ENCODE results near the gene PDZD11.

PDZD11 gene

GRCh38 chrX:70322784-70323183 lies 33.1 kb upstream of the PDZD11 start:
- no peak overlapping the region for H3K4me3 ChIP-seq (ENCODE audit: insufficient read depth, low read length, poor library complexity, severe bottlenecking)
- H3K27ac ChIP-seq (ENCODE audit: low read depth, low read length), result no peak overlapping the region
- H2AFZ ChIP-seq (ENCODE audit: low read depth, low read length, severe bottlenecking), result no peak overlapping the region
- H3K9me2 ChIP-seq (replicated peaks; ENCODE audit: insufficient read depth, low read length), result no peaks in the 10 kb centered on the region
- H3K27me3 ChIP-seq (ENCODE audit: low read length), result no peaks in the 10 kb centered on the region
- H3K9ac ChIP-seq (ENCODE audit: low read length), result no peak overlapping the region
- no peaks in the 10 kb centered on the region for H3K79me2 ChIP-seq (ENCODE audit: insufficient read depth, low read length)
- H3K36me3 ChIP-seq (ENCODE audit: low read length), result no peaks in the 10 kb centered on the region
- H3K9me3 ChIP-seq (ENCODE audit: insufficient read depth, low read length), result no peaks in the 10 kb centered on the region
- no peaks in the 10 kb centered on the region for H4K20me1 ChIP-seq (ENCODE audit: low read depth, low read length)
- no peak overlapping the region for H3K4me2 ChIP-seq (ENCODE audit: low read depth, low read length, poor library complexity, severe bottlenecking)
- H3F3A ChIP-seq (ENCODE audit: insufficient read depth), result no peaks in the 10 kb centered on the region
- TF ChIP-seq EZH2phosphoT487 (conservative IDR thresholded peaks at IDR 0.05; ENCODE audit: low read length) (no peak), CTCF (IDR thresholded peaks at IDR 0.05; ENCODE audit: insufficient read depth, low read length, poor library complexity, severe bottlenecking) (no peak)

- no peak overlapping the region for H3K9ac ChIP-seq (ENCODE audit: low read length)
- H3K27ac ChIP-seq (ENCODE audit: low read depth, low read length), result no peak overlapping the region
- no peak for TF ChIP-seq EZH2phosphoT487 (conservative IDR thresholded peaks at IDR 0.05; ENCODE audit: low read length)
- TF ChIP-seq CTCF (IDR thresholded peaks at IDR 0.05; ENCODE audit: insufficient read depth, low read length, poor library complexity, severe bottlenecking), result no peak
- peaks cover 25% of the 10 kb centered on the region for H3K79me2 ChIP-seq (ENCODE audit: insufficient read depth, low read length)
- no peak overlapping the region for H3K4me3 ChIP-seq (ENCODE audit: insufficient read depth, low read length, poor library complexity, severe bottlenecking)
- peaks cover 3% of the 10 kb centered on the region; the same call in 1 of the 2 replicates for H3K36me3 ChIP-seq (ENCODE audit: low read length)
- H3K4me2 ChIP-seq (ENCODE audit: low read depth, low read length, poor library complexity, severe bottlenecking), result no peak overlapping the region
- no peaks in the 10 kb centered on the region for H3K9me2 ChIP-seq (replicated peaks; ENCODE audit: insufficient read depth, low read length)
- H2AFZ ChIP-seq (ENCODE audit: low read depth, low read length, severe bottlenecking), result no peak overlapping the region
- no peaks in the 10 kb centered on the region for H3F3A ChIP-seq (ENCODE audit: insufficient read depth)
- H4K20me1 ChIP-seq (ENCODE audit: low read depth, low read length), result no peaks in the 10 kb centered on the region
- no peaks in the 10 kb centered on the region for H3K27me3 ChIP-seq (ENCODE audit: low read length)
- H3K9me3 ChIP-seq (ENCODE audit: insufficient read depth, low read length), result no peaks in the 10 kb centered on the region
Observed at GRCh38 chrX:70313503-70313902, 23.8 kb upstream of the PDZD11 start.

GRCh38 chrX:70301716-70302115 lies 12.0 kb upstream of the PDZD11 start:
- no peaks in the 10 kb centered on the region for H3F3A ChIP-seq (ENCODE audit: insufficient read depth)
- TF ChIP-seq CTCF (IDR thresholded peaks at IDR 0.05; ENCODE audit: insufficient read depth, low read length, poor library complexity, severe bottlenecking) (no peak), EZH2phosphoT487 (conservative IDR thresholded peaks at IDR 0.05; ENCODE audit: low read length) (no peak)

More at GRCh38 chrX:70301716-70302115, 12.0 kb upstream of the PDZD11 start:
- Histone ChIP-seq H3K27ac (ENCODE audit: low read depth, low read length) (no peak overlapping the region), H2AFZ (ENCODE audit: low read depth, low read length, severe bottlenecking) (no peak overlapping the region), H3K9me3 (ENCODE audit: insufficient read depth, low read length) (no peaks in the 10 kb centered on the region), H3K79me2 (ENCODE audit: insufficient read depth, low read length) (no peaks in the 10 kb centered on the region), H3K9me2 (replicated peaks; ENCODE audit: insufficient read depth, low read length) (no peaks in the 10 kb centered on the region), H3K4me2 (ENCODE audit: low read depth, low read length, poor library complexity, severe bottlenecking) (no peak overlapping the region), H3K36me3 (ENCODE audit: low read length) (0 out of 2 replicates have a peak, but pooled peaks cover 8% of the 10 kb centered on the region), H3K9ac (ENCODE audit: low read length) (no peak overlapping the region), H3K27me3 (ENCODE audit: low read length) (no peaks in the 10 kb centered on the region), H3K4me3 (ENCODE audit: insufficient read depth, low read length, poor library complexity, severe bottlenecking) (no peak overlapping the region), H4K20me1 (ENCODE audit: low read depth, low read length) (no peaks in the 10 kb centered on the region)
